Limb (tissue), 2 donors: Measurements from ENCODE around the gene CFDP1.

Experiments
- DNase-seq, 2 donors: peaks; one replicate each; pipeline ENCODE4 v3.0.0-alpha.2; 2016; ENCODE audit errors: extremely low spot score in 2 of 2

The CFDP1 gene

GRCh38 chr16:75319513-75320411, 113.5 kb downstream of the CFDP1 start:
- no peak for DNase-seq

DNA sequence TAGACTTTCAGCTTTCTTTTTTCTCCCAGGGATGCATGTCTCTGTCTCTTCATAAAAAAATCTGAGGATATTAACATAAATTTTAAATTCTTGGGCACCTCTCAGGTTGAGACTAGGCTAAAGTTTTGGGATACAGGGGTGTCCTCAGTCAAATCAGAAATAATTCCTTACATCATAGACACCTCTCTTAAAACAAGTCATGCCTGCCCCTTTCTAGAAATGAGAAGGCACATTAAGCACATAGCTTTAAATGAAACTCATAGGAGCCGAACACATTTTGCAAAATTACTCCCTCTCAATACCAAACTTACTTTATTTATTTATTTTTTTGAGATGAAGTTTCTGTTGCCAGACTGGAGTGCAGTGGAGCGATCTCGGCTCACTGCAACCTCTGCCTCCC, 114.6 kb downstream of the CFDP1 start:
- DNase-seq, result no peak

DNA sequence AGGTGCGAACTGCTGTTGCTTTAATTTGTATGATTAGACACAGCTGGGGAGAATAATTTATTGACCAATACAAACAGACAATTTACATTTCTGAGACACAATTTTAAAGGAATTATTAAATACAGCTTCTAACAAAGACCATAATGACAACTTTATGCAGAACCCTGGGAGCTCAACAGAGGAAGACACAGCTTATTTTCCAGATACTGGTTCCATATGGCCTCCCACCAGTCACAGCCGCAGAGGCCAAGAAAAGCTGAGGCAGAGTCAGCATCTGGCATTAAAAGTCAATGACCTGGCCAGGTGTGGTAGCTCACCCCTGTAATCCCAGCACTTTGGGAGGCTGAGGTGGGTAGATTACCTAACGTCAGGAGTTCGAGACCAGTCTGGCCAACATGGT, 115.8 kb downstream of the CFDP1 start:
- peak in 1 of 2 donors; percentile 34 for DNase-seq

DNA sequence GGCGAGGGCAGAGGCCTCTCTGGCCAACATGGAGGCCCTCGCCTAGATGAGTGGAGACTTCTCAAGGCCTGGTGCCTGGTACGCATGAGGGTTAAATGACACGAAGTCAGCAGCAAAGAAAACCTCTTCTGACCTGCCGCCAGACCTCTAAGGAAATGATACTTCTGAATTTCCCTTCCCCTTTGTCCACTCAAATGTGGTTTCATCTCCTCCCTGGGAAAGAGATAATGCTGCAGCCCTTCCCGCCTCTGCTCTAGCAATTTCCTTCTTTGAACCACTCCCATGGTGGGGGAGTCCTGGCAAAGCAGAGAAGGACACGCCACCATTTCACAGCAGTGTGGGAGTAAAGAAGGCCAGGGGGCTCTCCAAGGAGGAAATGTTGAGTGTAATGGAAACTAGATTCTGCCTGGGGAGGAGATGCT, 116.2 kb downstream of the CFDP1 start:
- no peak for DNase-seq

- DNase-seq, result no peak
Observed at GRCh38 chr16:75315539-75316306, 117.6 kb downstream of the CFDP1 start.

DNA sequence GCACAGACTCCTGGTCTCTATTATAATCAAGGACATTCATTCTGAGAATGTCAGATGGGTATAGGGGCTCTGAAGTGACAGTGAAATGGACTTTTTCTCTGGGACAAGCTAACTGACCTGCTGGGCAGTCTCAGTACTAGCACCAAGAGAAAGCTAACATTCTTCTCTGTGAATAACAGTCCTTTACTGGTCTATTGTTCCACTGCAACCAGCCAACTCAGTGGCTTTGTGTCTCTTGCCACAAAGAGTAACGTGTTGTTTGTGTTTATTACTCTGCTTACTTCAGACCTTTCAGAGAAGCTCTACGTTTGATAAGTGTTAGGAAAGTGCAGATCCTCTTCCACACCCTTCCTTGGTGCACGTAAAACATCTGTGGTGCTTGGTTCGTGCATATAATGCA, 120.4 kb downstream of the CFDP1 start:
- no peak for DNase-seq

- DNase-seq, result no peak
Observed at GRCh38 chr16:75311383-75311938, 121.8 kb downstream of the CFDP1 start.

DNA sequence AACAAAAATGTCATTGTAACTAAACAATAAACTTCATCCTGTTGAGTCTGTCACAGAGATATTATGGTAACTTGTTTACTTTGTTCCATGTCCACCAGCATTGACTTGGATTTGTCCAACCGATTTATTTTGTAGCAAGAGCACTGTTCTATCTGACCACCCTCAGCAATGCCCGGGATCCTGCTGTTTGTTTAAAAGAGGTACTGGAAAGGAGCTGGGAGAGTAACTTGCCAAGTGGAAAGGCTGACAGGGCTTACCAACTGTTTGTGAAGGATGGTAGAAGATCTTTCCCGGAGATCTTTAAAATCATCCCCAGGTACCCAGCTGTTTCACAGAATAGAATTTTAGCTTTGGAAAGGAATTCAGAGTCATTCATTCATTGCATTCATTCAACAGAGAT, 122.8 kb downstream of the CFDP1 start:
- DNase-seq, result no peak

DNA sequence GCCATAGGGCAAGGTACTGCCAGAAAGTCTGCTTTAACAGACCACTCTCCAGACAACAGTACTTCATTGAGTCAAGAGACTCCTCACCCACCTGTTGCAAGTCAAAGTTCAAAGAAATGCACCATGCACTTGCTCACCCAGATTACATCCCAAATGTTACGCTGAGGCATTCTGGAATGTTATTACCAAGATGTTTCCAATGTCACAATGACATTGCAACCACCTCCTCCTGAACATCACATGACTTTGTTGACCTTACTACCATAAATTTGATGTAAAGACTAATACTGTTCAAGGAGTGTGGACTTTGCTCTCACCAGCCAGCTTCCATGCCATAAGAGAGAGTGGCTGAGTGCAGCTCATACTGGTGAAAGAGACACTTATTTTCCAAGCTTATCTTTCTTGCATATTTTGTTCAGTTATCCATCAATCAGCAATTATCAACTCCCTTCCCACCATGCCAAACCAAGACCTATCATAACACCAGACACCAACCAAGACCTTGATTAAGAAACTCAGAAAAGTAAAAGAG, 123.3 kb downstream of the CFDP1 start:
- DNase-seq, result no peak

- DNase-seq, result no peak
Observed at GRCh38 chr16:75309156-75309555, 124.1 kb downstream of the CFDP1 start.

- no peak for DNase-seq
Observed at GRCh38 chr16:75308011-75308410, 125.3 kb downstream of the CFDP1 start.

GRCh38 chr16:75307506-75307905, 125.8 kb downstream of the CFDP1 start:
- DNase-seq, result no peak

DNA sequence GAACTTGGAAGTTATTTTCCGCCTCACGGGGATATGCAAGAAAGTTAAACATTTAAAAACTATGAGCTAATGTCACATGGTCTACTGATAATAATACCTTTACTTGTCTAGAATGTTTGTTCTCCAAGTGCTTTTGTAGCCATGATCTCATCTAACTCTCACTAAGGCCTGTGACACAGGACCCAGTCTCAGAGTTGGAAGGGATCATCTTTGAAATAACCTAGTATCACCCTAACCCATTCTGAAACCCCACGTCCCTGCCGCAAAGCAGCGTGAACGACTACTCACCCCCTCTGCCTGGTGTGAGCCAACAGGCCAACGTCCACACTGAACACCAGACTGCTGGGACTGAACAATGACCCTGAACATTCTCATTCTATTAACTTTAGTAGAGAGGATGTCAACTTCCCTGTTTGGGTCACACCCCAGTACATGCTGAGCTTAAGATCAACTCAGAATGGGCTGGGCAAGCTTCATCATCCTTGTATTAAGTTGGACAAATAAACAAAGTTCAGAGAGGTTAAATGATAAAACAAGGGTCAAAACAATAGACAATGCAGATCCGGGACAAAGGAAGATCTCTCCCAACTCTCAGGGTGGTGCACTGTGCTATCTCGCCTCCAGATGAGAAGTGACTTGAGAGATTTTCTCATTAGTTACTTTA, 127.1 kb downstream of the CFDP1 start:
- DNase-seq, result no peak

DNA sequence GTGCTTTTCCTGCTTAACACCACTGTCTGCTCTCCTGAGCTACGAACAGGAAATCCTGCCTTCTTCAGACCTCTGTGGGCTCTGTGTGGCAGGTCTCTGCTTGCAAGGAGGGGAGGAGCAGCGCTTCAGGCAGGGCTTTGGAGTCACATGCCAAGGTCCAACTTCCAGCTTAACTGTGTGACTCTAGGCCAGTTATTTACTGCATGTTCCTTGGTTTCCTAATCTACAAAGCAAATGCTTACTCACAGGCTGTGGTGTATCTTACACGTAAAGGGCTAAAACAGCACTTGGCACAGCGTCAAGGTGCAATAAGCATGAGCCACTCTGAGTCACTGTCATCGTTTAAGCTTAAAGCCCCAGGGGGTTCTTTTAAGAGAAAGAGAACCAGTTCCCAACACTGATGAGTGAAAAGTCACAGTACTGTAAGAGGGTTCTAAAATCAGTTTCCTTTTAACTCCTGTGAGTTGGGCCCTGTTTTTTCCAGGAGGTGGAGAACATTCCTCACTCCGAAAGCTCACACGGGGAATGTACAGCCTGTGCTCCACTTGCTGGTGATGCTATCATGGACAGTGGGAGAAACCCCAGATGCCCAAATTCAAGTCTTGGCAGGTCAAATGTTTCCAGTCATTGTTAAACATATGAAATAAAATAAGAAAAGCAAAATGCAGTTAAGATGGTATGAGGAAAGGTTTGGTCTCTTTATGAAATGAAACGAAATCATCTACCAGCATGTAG, 127.8 kb downstream of the CFDP1 start:
- DNase-seq, result peak; percentile 36 to 39

DNA sequence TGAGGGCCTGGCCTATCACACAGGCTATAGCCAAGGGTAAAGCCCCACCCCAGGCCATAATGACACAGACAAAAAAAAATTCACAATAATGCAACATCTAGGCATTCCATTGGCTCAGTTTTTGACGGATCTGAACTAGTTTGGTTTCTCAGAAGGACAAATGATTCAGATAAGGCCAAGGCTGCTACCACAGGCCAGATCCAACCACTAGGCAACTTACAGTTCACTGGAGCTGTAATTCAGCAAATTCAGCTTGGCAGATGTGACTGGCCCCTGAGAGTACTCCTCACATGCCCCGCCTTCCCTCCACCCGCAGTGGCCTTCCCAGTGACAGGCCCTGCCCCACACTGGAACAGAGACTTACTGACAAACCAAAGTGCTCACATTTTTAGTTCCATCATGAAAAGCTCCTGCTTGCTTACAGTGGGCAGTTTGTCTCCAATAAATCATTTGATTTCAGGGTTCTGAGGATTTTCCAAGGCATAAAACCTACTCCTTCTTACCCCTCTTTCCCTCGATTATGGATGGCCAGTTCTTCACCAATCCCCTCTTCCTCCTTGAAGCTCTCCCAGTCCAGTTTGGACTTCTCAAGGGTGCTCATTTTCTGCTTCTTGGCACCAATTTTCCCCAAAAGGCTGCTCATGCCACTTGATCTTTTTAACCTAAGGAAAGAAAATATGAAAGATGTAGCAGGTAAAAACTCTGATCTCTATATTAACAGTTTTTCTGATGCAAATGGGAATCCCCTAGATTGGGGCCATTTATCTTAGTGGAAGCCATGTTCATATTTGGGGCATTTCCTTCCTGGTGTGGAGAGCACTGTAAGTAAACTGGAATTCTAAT, 128.6 kb downstream of the CFDP1 start:
- DNase-seq, result no peak

DNA sequence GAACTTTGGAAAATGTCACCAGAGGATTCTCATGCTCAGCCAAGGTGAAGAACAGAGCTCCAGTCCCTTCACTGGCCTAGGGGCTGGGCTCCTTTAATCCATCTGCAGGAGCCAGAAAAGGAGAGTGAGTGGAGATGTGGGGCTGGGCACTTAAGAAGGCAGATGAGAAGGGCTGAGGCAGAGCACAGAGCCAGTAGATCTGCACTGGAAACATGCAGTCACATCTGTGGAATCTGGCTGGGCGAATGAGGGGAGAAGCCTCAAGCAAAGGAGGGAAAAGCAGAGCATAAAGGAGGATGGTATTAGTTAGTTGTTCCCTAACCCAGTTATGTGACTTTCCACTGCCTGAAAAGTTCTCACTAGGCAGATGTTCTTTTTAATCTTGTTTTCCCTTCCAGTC, 131.5 kb downstream of the CFDP1 start:
- DNase-seq, result no peak

- no peak for DNase-seq
Observed at GRCh38 chr16:75298267-75298666, 135.0 kb downstream of the CFDP1 start.

DNA sequence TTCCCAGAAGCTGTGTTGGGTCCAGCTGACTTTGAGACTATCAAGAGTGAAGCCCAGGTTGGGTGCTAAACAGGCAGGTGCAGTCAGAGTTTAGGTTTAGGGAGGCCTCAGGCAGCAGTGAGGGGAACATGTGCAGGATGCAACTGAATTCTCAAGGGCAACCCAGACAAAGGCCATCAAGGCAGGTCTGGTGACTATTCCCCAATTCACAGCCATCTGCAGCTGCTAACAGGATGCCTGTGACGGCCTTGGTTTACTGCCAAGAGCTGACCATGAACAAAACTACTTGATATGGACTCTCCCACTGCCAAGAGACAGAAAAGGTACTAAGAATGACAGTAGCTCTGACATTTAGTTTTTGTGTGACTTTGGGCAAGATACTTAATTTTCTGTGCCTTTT, 136.7 kb downstream of the CFDP1 start:
- no peak for DNase-seq

DNA sequence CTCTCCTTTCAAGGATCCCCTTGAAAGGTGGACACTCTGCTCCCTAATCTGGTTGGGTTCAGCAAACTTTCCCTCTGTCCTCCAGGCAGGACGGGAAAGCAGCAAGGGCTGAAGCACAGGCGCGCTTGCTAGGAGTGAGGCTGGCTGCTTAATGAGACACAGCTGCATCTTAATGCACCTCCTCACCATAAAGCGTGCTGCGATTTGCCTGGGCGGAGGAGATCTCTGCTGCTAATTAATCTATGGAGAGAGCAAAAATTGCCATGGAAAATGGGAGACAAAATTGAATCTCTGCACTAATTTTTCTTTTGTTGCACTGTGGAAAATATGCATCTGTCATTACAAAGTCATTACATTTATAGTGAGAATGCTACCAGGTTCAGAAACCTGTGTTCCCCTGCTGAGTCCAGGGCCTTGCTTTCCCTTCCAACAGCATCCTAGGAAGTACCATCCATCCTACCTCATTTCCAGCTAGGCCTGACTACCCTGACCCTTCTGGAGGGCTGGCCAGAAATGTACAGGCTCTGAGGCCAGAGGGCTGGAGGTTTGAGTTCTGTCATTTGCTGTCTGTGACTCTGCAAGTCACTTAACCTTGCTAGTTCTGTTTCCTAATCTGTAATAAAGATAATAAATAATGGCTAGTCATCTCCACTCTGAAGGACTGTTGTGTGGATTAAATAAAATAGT, 138.4 kb downstream of the CFDP1 start:
- DNase-seq, result no peak
